Stomach (tissue), 4 donors: ENCODE data around the gene NRG3.

Source experiments
- CTCF ChIP-seq, 7 experiments: fragments of 450-650 bp in 4 of 7; fragments of 200-600 bp in 3 of 7; sonication (generic) in 3 of 7; IDR thresholded peaks; one replicate each; pipeline ENCODE4 v1.5.1; 2016 to 2019; ENCODE audit warnings: antibody characterized with exemption in 7 of 7, control low read depth in 2 of 7, mild to moderate bottlenecking in 1 of 7
- EP300 ChIP-seq: sonication (generic); formaldehyde crosslinking; IDR thresholded peaks from one replicate; pipeline ENCODE4 v1.6.1; 2017; ENCODE audit warnings: antibody characterized with exemption
- POLR2A ChIP-seq, 4 donors: fragments of 450-650 bp; IDR thresholded peaks; one replicate each; pipeline ENCODE4 v1.6.1; 2016; ENCODE audit warnings: antibody characterized with exemption in 4 of 4, control low read depth in 2 of 4, mild to moderate bottlenecking in 1 of 4, moderate library complexity in 1 of 4

DNA sequence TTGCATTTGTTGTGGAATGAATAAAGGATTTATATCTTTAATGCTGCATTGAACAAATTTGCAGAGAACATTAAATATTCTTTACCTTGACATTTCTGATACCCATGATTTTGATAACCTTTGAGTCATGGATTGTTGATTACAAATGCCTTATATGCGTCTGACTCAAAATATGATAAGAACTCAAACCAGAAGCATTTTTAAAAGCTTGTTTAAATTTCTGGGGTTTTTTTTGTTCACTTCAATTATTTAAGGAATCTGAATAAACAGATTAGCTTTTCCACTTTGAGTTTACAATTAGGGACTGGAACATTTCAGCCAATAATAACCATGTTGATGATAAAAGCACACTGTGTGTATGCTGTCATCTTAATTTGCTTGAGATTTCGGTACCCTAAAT is 253.5 kb downstream of the NRG3 start:
- TF ChIP-seq POLR2A (IDR thresholded peaks at IDR 0.05), result no peak
- no peak for TF ChIP-seq CTCF (IDR thresholded peaks at IDR 0.05)
- TF ChIP-seq EP300, result no peak
